ENCODE results near the gene PALD1. TPM values are rescaled to one million over a fixed set of nuclear protein-coding genes. Genes with fewer than 3 reads are reported as not detected.

The PALD1 gene
- total RNA-seq, 1 donor from 2014 or later: 3.9 TPM

DNA sequence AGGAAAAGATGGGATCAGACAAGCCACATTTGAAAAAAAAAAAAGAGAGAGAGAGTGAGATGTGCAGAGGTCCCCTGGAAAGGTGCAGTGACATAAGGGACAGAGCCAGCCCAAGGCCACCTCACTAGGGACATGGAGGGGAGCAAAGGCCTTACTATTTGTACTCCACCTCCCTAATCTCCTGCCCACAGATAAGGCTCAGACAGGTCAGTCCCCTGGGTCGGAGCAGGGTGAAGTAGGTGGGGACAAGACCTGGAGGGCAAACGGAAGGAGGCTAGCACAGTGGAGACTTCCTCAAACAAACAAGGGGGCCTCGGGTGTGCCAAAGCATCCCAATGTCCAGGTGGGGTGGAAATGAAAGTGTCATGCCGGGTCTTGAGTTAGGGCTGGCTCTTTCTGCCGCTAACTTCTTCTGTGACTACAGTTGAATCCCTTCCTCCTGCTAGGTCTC, 117.0 kb downstream of the PALD1 start:
- TF ChIP-seq, protein P1, sequence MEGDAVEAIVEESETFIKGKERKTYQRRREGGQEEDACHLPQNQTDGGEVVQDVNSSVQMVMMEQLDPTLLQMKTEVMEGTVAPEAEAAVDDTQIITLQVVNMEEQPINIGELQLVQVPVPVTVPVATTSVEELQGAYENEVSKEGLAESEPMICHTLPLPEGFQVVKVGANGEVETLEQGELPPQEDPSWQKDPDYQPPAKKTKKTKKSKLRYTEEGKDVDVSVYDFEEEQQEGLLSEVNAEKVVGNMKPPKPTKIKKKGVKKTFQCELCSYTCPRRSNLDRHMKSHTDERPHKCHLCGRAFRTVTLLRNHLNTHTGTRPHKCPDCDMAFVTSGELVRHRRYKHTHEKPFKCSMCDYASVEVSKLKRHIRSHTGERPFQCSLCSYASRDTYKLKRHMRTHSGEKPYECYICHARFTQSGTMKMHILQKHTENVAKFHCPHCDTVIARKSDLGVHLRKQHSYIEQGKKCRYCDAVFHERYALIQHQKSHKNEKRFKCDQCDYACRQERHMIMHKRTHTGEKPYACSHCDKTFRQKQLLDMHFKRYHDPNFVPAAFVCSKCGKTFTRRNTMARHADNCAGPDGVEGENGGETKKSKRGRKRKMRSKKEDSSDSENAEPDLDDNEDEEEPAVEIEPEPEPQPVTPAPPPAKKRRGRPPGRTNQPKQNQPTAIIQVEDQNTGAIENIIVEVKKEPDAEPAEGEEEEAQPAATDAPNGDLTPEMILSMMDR (IDR thresholded peaks at IDR 0.05; ENCODE audit: insufficient read depth, low read length, poor library complexity, severe bottlenecking): no peak
- no peak for DNase-seq (ENCODE audit: low read depth)
- Histone ChIP-seq H3K27me3 (ENCODE audit: control insufficient read depth, insufficient read depth, low read length) (peaks cover 2% of the 10 kb centered on the region), H3K36me3 (ENCODE audit: control insufficient read depth, insufficient read depth, low read length) (no peaks in the 10 kb centered on the region), H3K4me3 (ENCODE audit: low read depth, low read length) (no peak overlapping the region)

DNA sequence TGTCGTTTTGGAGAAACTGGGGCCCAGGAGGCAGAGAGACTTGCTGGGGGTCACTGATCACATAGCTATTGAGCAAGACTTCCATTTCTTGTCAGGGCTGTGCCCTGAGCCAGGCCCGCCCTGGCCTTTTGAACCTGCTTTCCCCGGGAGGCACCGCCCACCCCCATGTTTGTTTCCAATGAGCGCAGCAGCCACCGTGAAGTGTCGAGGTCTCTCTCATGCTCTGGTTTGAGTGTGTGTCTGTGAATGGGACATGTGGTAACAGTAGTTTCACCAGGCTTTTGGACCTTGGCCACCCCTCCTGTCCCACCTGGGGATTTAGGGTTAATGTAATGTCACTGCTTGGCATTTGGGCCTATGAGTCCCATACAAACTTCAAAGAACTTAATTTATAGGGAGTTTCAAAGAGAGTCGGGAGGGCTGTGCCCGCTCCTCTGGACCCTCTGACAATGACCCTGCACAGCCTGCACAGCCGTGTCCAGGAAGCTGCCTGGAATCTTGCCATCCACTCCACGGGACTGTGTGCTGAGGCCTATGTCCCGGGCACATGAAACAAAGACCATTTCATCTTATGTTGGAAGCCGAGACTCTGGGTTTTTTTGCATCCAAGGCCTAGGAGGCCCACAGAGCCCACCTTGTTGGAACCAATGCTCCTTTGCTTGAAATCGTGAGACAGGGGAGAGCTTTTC, 117.7 kb downstream of the PALD1 start:
- peaks cover 1% of the 10 kb centered on the region for H3K27me3 ChIP-seq (ENCODE audit: control insufficient read depth, insufficient read depth, low read length)
- TF ChIP-seq, protein P1 (IDR thresholded peaks at IDR 0.05; ENCODE audit: insufficient read depth, low read length, poor library complexity, severe bottlenecking): no peak
- no peaks in the 10 kb centered on the region for H3K36me3 ChIP-seq (ENCODE audit: control insufficient read depth, insufficient read depth, low read length)
- H3K4me3 ChIP-seq (ENCODE audit: low read depth, low read length): no peak overlapping the region
- DNase-seq (ENCODE audit: low read depth): no peak

DNA sequence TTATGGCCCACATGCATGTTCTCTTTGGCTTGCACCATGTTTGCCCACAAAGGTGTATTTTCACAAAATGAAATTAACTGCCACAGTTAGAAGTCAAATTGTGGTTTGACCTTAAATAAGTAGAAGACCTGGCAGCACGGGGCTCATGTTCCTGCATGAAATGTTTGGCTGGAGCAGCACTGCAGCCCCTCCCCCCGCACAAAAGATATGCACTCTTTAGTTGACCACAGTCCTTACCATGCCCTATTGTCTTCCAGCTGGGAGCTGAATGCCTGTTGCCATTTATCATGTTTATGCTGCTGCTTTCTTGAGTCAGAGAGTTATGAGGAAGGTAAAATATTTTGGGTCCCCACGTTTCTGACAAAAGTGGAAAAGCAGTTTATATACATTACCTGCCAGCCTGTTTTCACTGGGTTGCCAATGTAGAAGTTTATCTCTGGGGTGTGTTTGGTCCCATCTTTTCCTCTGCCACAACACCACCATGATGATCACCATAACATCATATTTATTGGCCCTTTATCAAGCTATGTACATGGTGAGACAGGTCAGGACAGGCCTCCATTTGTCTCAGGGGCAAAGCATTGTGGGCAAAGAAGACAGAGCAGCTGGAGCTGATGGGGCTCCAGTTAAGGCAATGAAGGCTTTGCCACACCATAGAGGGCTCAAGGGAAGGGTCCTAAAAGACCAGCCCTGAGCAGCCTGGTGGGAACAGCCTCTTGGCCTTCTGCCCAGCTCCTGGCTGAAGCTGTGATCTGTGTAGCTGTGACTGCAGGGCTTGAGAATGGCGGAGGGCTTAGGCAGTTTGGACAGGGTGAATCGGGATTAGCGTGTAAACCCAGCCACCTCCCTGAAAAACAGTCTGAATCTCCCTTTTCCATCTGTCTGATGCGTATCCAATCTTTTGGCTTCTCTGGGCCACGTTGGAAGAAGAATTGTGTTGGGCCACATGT, 118.6 kb downstream of the PALD1 start:
- Histone ChIP-seq H3K36me3 (ENCODE audit: control insufficient read depth, insufficient read depth, low read length) (no peaks in the 10 kb centered on the region), H3K27me3 (ENCODE audit: control insufficient read depth, insufficient read depth, low read length) (no peaks in the 10 kb centered on the region), H3K4me3 (ENCODE audit: low read depth, low read length) (no peak overlapping the region)
- DNase-seq (ENCODE audit: low read depth): no peak
- TF ChIP-seq, protein P1 (IDR thresholded peaks at IDR 0.05; ENCODE audit: insufficient read depth, low read length, poor library complexity, severe bottlenecking): no peak

DNA sequence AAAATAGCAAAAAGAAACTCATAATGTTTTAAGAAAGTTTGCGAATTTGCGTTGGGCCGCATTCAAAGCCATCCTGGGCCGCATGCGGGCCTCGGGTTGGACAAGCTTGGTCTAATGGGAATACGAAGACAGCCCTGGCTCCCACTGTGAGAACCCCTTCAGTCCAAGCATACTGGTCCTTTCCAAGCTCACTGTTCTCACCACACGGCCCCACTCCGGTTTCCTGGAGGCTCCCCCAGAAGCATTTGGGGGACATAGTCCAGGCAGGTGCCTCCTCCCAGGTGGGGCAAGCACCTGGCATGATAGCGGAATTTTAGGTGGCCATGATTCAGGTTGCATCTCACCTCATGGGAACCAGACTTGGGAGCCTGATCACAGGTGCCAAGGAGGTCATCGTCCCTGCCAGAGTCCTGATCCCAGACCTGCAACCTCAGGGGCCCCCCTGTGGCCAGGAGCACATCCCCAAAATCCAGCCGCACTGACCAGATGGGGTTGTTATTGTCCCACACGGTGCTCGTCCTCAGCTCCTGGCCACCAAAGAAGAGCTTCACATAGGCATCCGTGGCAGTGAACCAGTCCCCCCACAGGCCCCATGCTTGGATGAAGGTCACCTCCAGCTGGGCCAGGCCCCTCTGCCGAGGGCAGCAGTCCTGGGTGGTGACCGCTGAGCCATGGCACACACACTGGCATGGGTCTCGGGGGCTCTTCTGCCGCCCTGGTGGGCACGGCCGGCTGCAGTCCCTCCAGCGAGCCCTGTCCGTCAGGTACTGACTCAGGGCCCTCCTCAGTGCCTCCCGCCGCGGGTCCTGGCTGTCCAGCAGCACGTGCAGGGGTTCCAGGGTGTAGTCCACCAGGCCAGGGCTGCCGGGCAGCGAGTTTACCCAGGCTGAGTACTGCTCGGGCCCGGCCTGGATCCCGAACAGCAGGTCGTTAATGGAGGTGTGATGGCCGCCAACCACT, 119.6 kb downstream of the PALD1 start:
- H3K27me3 ChIP-seq (ENCODE audit: control insufficient read depth, insufficient read depth, low read length): no peaks in the 10 kb centered on the region
- no peak for DNase-seq (ENCODE audit: low read depth)
- TF ChIP-seq, protein P1 (IDR thresholded peaks at IDR 0.05; ENCODE audit: insufficient read depth, low read length, poor library complexity, severe bottlenecking): no peak

DNA sequence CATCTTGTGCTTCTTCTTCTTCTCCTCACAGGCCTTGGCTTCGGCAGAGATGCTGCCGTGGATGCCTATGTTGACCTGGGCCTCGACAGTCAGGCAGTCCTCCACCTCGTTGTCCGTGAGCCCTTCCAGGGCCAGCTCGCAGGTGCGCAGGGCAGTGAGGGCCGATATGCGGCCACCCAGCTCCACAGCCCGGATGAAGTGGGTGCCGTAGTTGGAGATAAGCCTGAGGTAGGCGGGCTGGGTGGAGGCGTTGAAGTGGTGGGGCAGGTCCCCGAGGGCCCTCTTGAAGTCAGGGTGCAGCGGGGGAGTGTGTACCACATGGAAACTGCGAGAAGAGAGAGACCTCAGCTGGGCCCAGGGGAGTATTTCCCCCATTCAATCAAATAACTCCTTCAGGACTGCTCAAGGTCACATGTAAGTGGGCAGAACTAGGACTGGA, 120.3 kb downstream of the PALD1 start:
- no peaks in the 10 kb centered on the region for H3K36me3 ChIP-seq (ENCODE audit: control insufficient read depth, insufficient read depth, low read length)
- TF ChIP-seq, protein P1 (IDR thresholded peaks at IDR 0.05; ENCODE audit: insufficient read depth, low read length, poor library complexity, severe bottlenecking): no peak
- H3K27me3 ChIP-seq (ENCODE audit: control insufficient read depth, insufficient read depth, low read length): no peaks in the 10 kb centered on the region
- no peak for DNase-seq (ENCODE audit: low read depth)
- no peak overlapping the region for H3K4me3 ChIP-seq (ENCODE audit: low read depth, low read length)

More for the DNA sequence above, 119.6 kb downstream of the PALD1 start:
- Histone ChIP-seq H3K36me3 (ENCODE audit: control insufficient read depth, insufficient read depth, low read length) (no peaks in the 10 kb centered on the region), H3K4me3 (ENCODE audit: low read depth, low read length) (no peak overlapping the region)

Measured in kidney epithelial cell (primary cell).